NCI-H774 (cell line): ENCODE results near the gene LRRC18.

Source experiments
- DNase-seq: peaks from one replicate; lab custom pipeline; 2025; lab: John Stamatoyannopoulos, UW

LRRC18 gene

DNA sequence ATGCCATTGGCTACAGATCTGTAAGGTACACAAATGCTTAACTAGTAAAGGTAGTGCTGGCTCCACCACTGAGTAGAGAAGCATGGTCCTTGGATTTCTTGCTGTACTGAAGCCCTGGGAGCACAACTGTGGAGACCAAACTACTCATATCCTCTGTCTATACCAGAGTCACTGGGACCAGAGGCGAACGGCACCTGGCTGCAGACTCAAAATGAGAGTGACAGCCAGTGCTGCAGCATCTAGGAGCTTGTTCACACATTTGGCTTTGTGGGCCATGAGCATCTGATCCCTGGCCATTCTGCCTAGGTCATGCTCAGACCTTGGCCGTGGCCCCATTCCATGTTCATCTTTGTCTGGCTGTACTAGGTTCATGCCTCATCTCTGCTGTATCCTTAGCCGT is 31.9 kb downstream of the LRRC18 start:
- no peak for DNase-seq

DNA sequence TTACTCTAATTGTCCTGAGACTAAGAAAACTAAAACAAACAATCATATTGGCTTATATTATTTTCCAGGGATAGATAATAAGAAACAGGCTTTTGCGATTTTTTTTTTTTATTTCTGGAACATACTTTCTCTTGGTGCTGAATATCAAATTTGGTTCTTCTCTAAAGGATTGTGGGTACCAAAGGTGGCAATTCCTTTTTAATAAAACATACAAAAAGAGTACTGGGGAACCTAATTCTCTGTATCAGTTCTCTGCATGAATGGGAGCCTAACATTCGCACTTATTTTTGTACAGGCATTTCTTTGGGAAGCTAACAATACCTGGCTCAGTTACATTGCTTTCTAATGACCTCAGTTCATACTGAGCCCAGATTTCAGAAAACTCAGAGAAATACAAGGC is 32.8 kb downstream of the LRRC18 start:
- no peak for DNase-seq

DNA sequence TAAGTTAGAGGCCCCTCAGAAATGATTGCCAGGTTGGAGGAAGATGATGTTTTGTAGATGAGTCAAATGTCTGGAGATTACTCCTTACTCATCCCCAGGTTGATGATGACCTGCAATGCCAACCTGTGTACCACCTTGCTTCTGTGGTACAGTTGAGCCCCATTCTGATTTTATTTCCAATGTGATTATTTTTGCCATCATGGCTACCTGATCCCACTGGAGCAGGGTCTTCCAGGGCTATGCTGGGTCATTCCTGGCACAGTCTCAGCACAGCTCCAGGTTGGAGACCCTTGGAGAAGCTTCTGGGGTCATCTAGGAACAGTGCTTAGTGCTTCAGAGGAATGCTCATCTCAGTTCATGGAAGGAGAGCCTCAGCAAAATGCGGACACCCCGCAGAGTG is 34.3 kb downstream of the LRRC18 start:
- DNase-seq = no peak

DNA sequence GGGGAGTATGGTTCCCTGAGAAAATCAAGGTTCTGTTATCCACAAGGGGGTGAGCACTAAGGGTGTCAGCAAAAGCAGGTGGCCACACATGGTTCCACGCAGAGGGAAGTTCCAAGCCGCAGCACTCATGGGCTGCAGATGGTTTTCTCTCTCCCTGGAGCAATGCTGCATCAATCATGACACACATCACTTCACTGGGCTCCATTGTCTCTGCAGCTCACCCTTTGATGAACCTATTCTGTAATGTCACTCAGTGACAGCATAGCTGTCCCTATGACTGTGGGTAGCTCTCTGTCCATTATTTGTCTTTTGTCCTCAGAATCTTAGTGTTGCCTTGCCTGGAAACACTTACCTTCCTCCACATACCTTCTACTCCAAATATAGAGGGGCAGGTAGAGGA is 34.8 kb downstream of the LRRC18 start:
- DNase-seq = no peak

DNA sequence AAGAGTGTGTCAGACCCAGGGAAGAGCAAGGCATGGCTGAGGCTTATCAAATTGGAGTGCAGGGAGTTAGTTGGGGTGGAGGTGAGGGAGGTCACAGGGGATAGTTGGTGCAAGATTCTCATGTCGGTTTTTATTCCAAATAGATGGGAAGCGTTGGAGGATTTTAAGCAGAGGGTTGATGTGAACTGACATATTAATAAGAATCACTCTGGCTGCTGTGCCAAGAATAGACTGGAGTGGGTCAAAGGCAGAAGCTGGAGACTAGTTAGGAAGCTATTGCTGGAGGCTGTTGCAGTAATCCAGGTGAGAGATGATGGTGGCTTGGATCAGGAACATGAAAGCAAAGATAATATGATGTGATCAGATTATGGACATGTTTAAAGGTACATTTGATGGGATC is 36.5 kb downstream of the LRRC18 start:
- no peak for DNase-seq

DNA sequence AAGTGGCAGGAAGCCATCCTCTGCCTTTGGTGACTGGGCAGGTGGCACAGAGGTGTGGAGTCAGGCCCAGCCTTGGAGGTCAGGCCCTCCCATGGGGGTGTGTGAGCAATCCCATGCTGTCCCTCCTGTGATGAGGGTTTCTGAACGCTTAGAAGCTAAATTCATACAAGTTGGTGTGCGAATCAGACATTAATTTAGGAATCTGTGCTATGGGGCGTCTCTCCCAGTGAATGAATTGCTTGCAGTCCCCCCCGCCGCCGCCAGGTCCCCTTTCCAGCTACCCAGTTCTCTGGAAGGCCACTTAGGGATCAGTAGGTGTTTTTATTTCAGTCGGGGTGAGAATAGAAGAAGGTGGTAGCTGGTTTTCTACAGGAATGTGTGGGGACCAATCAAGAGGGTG is 37.5 kb downstream of the LRRC18 start:
- no peak for DNase-seq

DNA sequence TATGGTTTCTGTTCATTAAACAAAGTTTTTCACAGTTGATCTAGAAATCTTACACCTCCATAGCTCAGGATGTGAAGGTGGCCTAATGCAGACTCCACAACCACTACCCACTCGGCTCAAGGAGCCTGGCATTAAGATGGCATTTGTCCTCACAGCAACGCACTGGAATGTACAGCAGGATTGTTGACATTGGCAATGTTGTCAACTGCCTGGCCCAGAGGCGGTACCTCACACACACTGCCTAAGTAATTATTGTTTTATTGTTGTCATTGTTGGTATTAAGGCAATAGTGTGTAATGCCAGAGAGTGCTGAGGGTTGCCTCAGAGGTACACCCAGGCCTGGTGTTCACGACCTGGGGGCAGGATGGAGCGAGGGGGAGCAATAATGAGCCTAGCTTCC is 38.3 kb downstream of the LRRC18 start:
- no peak for DNase-seq

DNA sequence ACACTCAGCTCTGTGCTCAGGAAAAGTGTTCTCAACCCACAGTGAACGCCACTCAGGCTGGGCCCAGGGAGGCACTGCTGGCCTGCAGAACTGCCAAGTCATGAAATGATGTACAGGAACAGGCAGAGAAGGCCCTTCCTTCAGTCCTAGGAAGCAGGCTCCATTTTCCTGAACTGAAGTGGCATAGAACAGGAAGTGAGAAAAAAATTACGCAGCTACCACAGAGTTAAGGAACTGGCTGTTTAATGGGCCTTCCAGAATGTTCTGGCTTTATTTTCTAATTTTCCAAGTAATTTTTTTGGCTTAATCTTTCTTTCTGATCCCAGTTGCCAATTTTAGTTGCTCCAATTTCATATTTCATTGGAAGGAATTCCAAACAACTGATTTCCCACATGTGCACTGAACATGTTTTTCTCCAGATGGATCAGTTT is 39.3 kb downstream of the LRRC18 start:
- no peak for DNase-seq

DNA sequence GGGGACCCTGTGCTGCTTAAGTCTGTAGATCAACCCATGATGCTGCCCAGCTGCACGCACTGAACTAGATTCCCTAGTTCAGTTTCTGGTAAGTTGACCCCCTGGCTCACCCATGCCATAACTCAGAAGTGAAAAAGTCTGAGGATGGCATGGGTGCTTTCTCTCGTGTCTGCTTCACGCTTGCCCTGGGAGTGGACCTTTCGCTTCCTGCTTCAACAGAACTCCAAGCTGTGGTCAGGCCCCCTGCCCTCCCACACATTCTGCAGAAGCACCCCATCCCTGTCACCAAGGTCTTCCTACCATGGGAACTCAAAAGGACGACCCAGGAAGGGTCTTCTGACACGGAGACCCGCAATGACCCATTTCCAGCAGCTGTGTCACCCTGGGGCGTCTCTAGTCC is 39.9 kb downstream of the LRRC18 start:
- no peak for DNase-seq

DNA sequence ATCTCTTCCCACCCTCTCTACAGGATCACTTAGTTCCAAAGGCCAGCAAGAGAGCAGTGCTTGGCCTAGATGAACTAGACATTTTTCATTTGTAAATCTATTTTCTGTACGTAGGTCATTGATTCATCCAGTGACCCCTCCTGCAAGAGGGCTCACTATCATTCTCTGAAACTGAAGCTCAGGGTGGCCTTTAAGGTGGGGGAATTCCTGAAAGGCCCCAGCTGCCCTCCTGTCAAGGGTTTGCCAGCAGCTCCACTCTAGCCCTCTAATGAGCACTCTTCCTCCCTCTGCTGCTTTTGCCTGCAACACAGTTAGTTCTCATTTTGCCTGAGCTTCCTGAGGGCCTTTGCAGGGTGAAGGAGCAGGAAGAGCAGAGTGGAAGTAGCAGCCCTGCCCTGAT is 41.2 kb downstream of the LRRC18 start:
- DNase-seq = no peak

DNA sequence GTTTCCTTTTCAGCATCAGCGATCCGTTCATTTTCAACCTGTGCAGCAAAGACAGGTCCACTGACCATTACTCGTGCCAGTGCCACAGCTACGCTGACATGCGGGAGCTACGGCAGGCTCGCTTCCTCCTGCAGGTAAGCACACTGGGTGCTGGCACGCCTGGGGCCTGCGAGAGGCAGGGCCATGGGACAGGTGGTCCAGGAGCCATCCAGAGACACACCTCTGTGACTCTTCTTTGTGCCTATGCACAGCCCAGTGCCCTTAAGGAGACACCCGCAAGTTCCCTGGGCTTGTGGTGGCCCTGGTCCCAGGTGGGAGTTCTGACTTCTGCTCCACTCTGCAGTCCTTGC is 42.2 kb downstream of the LRRC18 start:
- no peak for DNase-seq

DNA sequence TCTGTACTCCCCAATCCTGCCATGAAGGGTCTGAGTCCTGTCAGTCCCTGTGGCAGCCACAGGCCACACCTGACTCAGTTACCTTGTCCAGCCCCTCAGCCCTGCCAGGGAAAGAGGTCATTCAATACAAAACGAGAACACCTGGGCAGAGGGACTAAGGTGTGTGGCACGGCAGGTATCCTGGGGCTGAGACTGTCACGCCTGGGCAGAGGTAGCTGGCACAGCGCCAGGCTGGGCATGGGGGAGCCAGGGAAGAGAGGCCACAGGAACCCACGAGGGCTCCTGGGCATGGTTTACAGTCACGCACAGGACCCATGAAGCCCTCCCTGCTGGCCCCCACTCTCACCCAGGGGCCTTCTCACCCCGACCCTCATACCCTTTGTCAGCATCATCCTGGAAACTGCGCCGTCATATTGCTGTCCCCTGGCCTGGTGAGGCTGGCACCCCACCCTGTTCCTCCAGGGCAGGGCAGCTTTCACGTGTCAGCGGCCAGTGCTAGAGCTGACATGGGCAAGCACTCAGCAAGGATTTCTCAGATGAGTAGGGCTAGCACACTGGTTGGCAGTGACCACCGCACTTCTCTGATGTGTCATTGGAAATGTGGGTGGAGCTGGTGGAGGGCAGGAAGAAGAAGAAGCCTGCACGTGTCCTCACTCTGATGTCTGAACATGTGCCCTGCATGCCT is 42.7 kb downstream of the LRRC18 start:
- no peak for DNase-seq

DNA sequence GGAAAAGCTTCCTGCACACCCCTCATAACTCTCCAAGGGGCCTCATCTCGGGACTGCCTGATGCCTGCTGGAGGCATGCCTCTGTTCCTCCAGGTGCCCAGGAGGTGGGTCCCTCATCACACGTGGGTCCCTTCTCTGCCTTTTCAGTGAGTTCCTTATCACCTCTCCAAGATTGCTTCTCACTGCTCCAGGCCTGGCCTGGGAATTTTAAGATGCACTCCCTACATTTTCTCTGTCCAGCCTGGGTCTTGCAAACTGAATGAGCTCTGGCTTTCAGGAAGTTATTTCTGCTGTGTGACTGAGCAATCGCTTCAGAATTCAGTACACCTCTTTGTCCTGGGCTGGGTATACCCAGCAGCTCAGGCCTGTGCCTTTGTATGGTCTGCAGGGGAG is 43.8 kb downstream of the LRRC18 start:
- DNase-seq = no peak

DNA sequence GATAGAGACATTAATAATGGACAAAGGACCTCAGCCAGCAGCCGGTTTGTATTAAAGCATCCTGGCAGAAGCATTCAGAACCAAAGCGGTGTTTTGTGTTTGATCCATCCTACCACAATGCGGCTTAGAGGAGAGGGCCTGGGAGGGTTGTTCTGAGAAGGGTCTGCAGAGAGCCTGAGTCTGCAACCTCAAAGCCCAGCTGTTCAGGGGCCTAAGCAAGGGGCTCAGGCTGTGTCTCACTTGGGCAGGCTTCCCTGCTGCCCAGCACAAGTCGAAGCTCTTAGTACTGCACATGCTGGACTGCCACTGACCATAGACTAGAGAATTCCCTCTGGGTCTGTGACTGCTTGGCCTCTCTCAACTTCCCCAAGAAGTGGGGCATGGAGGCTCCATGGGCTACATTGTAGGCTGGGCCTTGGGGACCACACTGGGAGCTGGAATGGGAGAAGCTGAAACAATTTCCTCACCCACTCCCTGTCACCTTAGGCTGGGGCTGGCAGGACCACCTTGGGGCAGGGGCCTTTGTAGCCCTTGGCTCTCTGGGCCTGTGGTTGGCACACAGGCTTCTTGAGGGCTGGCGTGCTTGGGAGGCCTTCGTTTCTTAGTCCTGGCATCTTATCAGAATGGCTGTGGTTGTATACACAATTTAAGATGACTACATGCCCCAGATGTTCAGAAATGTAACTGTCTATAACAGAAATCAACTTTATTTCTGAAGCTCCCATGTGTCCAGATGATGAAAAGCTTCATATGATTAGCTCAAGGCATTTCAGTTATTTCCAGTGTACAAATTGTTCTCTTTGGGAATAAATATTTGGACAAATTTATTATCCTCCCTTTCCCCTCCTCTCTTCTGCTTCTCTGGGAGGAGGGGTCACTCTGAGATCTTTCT is 44.5 kb downstream of the LRRC18 start:
- no peak for DNase-seq

DNA sequence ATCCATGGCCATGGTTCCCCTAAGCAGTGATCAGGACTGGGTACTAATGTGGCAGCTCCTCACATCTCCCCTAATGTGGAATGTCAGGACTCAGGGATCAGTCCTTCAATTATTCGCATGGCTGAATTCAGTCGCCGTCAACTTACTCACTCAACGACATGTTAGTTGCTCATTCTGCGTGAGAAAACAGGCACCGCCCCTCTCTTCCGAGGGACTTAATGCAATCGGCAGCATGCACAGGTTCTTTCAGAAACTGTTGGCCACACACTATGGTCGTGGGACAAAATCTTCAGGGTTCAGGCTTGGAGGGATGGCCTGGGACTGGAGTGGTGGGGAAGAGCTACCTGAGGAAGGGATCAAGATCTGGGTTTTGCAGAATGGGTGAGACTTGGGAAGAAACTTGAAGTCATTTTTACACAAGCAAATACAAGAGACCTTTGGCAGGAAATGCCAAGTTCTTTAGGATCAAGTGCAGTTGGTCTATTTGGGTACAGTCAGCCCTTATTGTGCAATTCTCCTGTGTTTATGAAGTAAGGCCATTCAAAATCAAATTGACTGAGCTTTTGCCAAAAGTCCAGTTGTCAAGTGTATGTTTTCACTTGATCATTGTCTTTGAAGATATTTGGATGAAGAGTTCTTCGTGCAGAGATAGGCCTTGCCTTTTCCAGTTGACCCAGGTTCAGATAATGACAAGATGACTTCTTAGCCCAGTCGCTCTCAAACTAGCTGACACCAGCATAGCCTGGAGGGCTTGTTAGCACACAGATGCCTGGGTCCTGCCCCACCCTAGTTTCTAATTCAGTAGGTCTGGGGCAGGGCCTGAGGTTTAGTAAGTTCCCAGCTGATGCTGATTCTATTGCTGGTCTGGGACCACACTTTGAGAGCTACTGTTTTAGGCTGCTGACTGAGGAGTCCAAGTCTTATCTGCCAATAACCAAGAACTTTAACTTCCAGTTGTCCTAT is 48.5 kb downstream of the LRRC18 start:
- DNase-seq = no peak

DNA sequence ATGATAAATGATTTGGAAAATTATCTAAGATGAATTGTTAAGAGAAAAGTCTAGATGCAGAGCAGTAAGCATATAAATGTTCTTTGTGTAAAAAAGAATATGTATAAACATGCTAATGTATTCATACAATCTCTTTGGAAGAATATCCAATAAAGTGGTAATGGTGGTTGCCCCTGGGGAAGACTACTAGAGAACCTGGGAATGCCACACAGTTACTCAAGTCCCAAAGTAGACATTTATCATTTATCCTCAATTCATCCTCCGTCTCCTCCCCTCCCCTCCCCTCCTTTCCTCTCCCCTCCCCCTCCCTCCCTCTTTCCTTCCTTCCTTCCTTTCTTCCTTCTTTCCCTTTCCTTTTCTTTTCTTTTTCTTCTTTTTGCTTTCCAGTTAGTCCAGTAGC is 51.7 kb downstream of the LRRC18 start:
- no peak for DNase-seq

DNA sequence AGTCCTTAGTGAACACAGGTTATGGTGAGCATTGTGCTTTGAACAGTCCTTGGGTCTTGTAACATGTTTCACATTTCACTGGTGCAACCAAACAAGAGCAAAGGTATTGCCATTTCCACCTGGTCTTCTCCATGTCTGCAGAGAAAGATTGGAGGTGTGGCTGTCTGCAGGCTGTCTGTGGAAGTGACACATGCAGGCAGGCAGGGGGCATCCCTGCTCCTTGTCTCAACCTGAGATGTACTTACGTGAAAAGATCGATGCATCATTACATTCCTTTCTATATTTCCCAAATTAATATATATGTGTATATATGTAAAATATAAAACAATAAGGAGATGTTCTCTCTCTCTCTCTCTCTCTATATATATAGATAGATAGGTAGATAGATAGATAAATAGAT is 54.3 kb downstream of the LRRC18 start:
- DNase-seq = no peak

DNA sequence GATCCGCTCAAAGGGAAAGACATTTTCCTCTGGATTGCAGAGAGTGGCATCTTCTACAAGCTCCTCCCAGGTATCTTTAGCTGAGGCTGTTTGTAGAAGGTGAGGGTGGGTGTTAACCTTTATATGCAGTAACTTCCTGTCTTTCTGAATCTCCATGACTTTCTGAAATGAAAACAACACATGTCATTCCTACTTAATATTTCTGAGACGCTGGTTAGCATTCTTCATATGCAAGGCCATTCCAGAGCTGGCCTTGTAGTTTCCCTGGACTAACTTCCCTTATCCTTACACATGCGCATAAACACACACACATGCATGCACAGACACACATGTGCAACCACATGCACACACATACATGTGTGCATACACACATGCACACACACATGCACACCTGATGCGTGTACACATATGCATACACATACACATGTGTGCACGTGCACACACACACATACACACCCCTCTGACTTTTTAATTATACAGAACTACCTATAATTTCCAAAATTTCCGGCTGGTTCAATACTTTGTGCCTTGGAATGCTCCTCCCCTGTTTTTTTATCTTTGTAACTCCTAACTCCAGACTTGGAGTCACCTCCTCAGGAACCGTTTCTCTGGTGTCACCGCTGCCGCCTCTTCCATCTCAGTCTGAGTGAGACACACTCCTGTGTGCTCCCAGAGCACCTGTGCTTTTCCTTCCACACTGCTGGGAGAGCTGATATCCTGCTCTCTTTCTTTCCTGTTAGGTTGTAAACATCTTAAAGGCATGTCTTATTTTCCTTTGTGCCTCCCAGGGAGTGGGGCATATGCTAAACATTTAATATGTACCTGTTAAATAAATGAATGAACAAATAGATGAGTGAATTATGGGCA is 55.2 kb downstream of the LRRC18 start:
- no peak for DNase-seq

DNA sequence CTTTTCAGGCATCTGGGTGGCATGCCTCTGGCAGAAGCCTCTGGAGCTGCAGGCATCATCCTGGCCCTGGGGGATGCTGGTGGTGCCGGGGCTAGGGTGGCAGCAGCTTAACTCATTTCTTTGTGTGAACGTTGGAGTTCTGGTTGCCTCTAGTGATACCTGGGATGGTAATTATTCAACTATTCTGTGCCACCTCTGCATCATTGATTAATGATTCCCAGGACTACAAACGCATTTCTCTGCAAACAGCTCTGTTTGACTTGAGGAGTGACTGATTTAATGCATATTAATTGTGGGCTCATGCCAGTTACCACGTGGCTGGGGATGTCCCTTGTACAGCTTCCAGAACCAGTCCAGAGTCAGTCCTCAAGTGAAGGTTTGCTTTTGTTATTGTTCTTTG is 55.9 kb downstream of the LRRC18 start:
- DNase-seq = no peak

DNA sequence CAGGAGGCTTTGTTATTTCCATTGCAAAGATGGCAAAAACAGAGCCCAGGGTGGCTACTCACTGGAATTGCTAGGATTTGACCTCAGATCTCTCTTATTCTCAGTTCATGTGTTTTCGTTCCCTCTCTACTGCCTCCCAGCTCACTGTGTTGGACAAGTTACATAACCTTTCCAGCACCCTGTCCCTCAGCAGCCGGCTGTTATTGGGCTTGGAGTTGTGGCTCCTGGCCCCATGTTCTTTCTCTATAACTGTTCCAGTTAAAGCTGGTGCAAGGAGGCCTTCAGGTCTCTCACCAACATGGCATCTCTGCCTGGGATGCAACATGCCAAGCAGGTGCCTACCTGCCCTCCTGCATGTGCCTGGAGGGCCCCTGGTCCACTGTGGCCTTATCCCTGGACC is 56.8 kb downstream of the LRRC18 start:
- no peak for DNase-seq

DNA sequence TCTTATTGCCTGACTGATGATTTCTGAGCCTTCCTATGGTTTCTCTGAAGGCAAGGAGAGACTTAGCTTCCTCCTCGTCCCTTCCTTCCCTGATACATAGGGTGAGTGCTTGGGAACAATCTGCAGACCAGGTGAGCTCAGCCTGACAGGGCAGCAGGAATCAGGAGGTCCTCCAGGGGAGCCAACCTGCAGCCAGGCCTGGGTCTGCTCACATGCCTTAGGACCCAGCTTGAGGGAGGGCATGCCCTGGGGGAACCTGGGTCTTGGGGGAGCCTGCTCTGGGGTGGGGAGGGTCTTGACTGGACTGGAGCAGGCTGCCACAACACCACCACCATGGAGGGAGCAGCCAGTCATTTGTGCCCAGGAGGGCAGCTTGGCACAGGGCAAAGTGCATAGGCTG is 57.7 kb downstream of the LRRC18 start:
- no peak for DNase-seq
